KMS-11 (cell line): ENCODE results near the gene FAM151A.

ENCODE experiments used
- H2AFZ ChIP-seq: fragments of 200-600 bp; sonication (generic); 2 replicates; pipeline ENCODE4 v1.6.1; 2016; ENCODE audit warnings: antibody characterized with exemption, mixed run types, low read depth
- H3K27ac ChIP-seq: fragments of 200-600 bp; sonication (generic); 2 replicates; pipeline ENCODE4 v1.6.1; 2016; ENCODE audit warnings: mild to moderate bottlenecking, mixed run types
- H3K27me3 ChIP-seq: fragments of 200-600 bp; sonication (generic); 2 replicates; pipeline ENCODE4 v1.6.1; 2017; ENCODE audit warnings: mild to moderate bottlenecking, low read depth, mixed run types, moderate library complexity; ENCODE audit not compliant: insufficient read depth
- H3K36me3 ChIP-seq: fragments of 200-600 bp; sonication (generic); 2 replicates; pipeline ENCODE4 v1.6.1; 2017; ENCODE audit warnings: mild to moderate bottlenecking, mixed run types; ENCODE audit not compliant: insufficient read depth
- H3K4me1 ChIP-seq: fragments of 200-600 bp; sonication (generic); 2 replicates; pipeline ENCODE4 v1.6.1; 2016; ENCODE audit warnings: mild to moderate bottlenecking, low read depth, mixed run types; ENCODE audit not compliant: poor library complexity, severe bottlenecking
- H3K4me2 ChIP-seq: fragments of 200-600 bp; sonication (generic); 2 replicates; pipeline ENCODE4 v1.7.0; 2016; ENCODE audit warnings: mild to moderate bottlenecking, mixed run types
- H3K4me3 ChIP-seq: fragments of 200-600 bp; sonication (generic); IDR thresholded peaks from 2 replicates; pipeline ENCODE4 v1.6.1; 2017; ENCODE audit warnings: low read depth, low read length, mixed read lengths; ENCODE audit not compliant: insufficient read depth
- H3K79me2 ChIP-seq: fragments of 200-600 bp; sonication (generic); 2 replicates; pipeline ENCODE4 v1.6.1; 2016; ENCODE audit warnings: low read depth, mixed run types; ENCODE audit not compliant: insufficient read depth
- H3K9ac ChIP-seq: fragments of 200-600 bp; sonication (generic); 2 replicates; pipeline ENCODE4 v1.6.1; 2016; ENCODE audit warnings: mild to moderate bottlenecking, mixed run types
- H4K20me1 ChIP-seq: fragments of 200-600 bp; sonication (generic); 2 replicates; pipeline ENCODE4 v1.6.1; 2016; ENCODE audit warnings: mild to moderate bottlenecking, mixed run types; ENCODE audit not compliant: insufficient read depth
- CTCF ChIP-seq: fragments of 200-600 bp; sonication (generic); conservative IDR thresholded peaks from 2 replicates; pipeline ENCODE4 v1.6.1; 2017; ENCODE audit warnings: low read depth, mild to moderate bottlenecking, antibody characterized with exemption, low read length, moderate library complexity, mixed read lengths

FAM151A gene

GRCh38 chr1:54614563-54614962, 8.8 kb downstream of the FAM151A start:
- Histone ChIP-seq H3K27ac (no peak overlapping the region), H3K79me2 (no peaks in the 10 kb centered on the region), H2AFZ (no peak overlapping the region), H3K4me1 (no peaks in the 10 kb centered on the region), H3K4me2 (no peak overlapping the region), H3K36me3 (no peaks in the 10 kb centered on the region), H3K9ac (no peak overlapping the region), H3K27me3 (no peaks in the 10 kb centered on the region), H4K20me1 (no peaks in the 10 kb centered on the region), H3K4me3 (no peak overlapping the region)
- TF ChIP-seq CTCF: no peak

DNA sequence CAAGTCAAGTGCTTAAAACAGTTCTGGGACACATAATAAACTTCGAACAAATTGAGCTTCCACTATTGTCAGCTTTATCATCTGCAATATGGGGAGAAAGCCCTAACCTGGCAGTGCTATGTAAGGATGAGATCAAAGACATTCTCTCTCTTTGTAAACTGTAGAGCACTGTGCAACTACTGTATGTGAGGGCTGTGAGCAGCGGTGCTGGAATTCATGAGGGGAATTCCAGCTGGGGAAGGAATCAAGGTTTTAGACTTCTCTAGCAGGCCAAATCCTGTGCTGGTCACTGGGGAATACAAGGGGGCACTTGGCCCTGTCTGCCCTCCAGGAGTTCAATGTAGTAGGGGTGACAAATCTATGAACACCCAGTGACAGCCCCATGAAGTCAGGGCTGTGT, 9.3 kb downstream of the FAM151A start:
- H3K4me1 ChIP-seq: no peaks in the 10 kb centered on the region
- no peak for TF ChIP-seq CTCF
- no peaks in the 10 kb centered on the region for H3K27me3 ChIP-seq

DNA sequence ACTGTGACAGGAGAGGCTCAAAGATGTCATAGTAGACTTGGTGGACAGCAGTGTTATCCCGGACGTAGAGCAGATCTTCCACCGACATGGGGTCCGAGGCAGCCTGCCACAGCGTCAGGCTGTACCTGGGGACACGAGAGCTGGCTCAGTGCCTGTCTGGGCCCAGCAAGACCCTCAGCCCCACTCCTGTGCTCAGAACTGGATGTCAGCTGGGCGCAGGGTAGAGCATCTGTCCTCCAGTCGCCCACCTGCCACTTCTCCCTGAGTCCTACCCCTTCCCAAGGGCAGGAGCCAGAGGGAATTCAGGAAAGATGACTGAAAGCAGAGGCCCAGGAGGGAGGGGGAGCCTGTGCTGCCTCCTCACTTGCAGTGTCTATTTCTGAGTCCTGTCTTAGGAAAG, 11.7 kb downstream of the FAM151A start:
- no peak overlapping the region for H3K4me2 ChIP-seq
- H3K9ac ChIP-seq: no peak overlapping the region
- H3K27ac ChIP-seq: no peak overlapping the region
- no peaks in the 10 kb centered on the region for H3K4me1 ChIP-seq
- H3K79me2 ChIP-seq: no peaks in the 10 kb centered on the region
- no peaks in the 10 kb centered on the region for H3K27me3 ChIP-seq
- no peaks in the 10 kb centered on the region for H4K20me1 ChIP-seq
- no peaks in the 10 kb centered on the region for H3K36me3 ChIP-seq
- H3K4me3 ChIP-seq: no peak overlapping the region
- TF ChIP-seq CTCF: no peak
- H2AFZ ChIP-seq: no peak overlapping the region

More for the DNA sequence above, 9.3 kb downstream of the FAM151A start:
- Histone ChIP-seq H3K9ac (no peak overlapping the region), H3K4me3 (no peak overlapping the region), H3K27ac (no peak overlapping the region), H3K36me3 (no peaks in the 10 kb centered on the region), H3K4me2 (no peak overlapping the region), H2AFZ (no peak overlapping the region), H4K20me1 (no peaks in the 10 kb centered on the region), H3K79me2 (no peaks in the 10 kb centered on the region)

DNA sequence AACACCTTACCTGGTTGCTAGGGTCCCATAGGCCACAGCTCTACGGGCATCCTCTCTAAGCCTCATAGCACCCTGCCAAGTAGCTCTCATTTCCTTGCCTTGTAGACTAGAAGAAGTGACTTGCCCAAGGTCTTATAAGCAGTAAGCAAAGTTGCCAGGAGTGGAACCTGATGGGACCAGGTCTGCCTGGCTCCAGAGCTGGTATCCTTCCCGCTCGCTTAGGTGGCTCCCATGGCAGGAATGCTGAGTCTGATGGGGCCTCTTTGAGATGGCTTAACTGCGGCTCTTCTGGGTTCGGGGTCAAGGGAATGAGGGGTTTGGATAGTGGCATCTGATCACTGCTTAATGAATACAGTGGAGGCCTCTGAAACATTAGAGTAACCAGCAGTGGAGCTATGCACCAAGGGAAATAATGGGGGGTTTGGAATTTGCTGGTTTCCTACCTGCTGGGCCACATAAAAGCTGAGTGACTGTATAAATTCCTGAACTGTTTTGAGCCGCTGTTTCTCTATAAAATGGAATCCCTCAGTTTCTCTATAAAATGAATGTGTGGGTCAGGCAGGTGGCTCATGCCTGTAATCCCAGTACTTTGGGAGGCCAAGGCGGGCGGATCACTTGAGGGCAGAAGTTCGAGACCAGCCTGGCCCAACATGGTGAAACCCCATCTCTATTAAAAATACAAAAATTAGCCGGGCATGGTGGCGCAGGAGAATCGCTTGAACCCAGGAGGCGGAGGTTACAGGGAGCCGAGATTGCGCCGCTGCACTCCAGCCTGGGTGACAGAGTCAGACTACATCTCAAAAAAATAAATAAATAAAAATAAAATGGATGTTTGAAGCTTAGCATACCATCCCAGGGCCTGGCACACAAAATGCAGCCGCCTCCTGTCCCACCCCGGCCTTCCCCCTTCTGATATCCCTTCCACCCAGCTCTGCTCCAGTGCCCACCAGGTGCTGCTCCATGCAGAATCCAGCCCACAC, 12.4 kb downstream of the FAM151A start:
- H3K27me3 ChIP-seq: no peaks in the 10 kb centered on the region
- no peaks in the 10 kb centered on the region for H3K79me2 ChIP-seq
- H3K4me3 ChIP-seq: no peak overlapping the region
- H2AFZ ChIP-seq: no peak overlapping the region
- H3K36me3 ChIP-seq: no peaks in the 10 kb centered on the region
- H3K9ac ChIP-seq: no peak overlapping the region
- no peak for TF ChIP-seq CTCF
- no peak overlapping the region for H3K4me2 ChIP-seq
- H4K20me1 ChIP-seq: no peaks in the 10 kb centered on the region
- H3K27ac ChIP-seq: no peak overlapping the region
- no peaks in the 10 kb centered on the region for H3K4me1 ChIP-seq
